Skin epidermis (tissue), 12 donors: ENCODE data around the gene RPL15.

Source experiments
- H3K27ac ChIP-seq, 21 experiments: fragments of 200-600 bp; sonication (generic) in 11 of 21; one replicate each; pipeline ENCODE4 v1.5.0; 2020; ENCODE audit warnings: mild to moderate bottlenecking in 3 of 21, inconsistent platforms in 2 of 21, moderate library complexity in 2 of 21
- H3K4me3 ChIP-seq, 7 experiments: fragments of 200-600 bp; sonication (generic) in 2 of 7; one replicate each; pipeline ENCODE4 v1.5.0; 2020; ENCODE audit warnings: inconsistent platforms in 2 of 7, mild to moderate bottlenecking in 2 of 7, moderate library complexity in 1 of 7

RPL15 gene

DNA sequence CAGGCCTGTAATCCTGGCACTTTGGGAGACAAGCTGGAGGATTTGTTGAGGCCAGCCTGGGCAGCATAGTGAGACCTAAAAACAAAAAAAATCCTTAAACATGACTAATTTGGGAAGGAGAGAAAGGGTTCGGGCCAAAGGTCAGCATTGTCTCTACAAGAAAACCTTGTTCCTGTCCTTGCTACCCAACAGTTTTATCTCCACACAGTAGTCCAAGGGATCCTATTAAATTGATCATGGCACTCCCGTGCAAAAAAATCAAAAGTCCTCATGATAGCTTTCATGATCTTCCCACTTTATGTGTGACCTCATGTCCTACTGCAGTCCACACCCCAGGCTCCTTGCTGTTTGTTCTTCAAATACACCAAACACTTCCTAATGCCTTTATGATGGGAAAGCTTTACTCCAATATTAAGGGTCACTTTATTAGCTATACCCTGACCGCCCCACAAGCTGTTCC, 4.2 kb downstream of the RPL15 start:
- Histone ChIP-seq H3K4me3 (no peak overlapping the region), H3K27ac (no peak overlapping the region)

DNA sequence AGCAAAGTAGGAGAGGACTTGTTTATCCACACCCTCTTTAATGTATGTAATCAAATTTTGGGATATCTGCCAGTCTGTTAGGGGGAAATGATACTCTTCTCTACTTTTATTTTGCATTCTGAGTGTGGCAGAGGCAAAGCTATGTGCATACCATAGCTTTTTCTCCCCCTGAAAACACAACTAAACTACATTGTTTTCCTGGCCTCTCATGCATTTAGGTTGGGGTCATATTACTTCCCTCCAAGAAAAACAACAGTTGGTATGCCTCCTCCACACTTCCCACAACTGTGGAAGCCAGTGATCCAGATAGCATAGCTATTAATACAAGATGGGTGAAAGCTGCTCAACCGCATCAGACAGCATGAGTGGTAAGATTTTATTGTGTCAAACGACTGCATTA, 6.9 kb downstream of the RPL15 start:
- Histone ChIP-seq H3K4me3 (no peak overlapping the region), H3K27ac (no peak overlapping the region)

DNA sequence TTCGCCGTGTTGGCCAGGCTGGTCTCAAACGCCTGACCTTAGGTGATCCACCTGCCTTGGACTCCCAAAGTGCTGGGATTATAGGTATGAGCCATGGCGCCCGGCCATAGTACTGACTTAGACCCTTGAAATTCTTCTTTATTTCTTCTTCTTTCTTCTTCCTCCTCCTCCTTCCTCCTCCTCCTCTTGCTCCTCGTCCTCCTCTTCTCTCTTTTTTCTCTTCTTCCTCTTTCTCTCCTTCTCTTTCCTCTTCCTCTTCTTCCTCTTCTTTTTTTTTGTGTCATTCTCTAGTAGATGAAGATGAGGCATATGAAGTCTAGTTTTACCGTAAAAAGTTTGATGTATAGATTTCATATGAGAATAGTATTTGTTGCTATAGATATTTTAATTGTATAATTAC, 9.3 kb downstream of the RPL15 start:
- no peak overlapping the region for H3K27ac ChIP-seq
- no peak overlapping the region for H3K4me3 ChIP-seq

DNA sequence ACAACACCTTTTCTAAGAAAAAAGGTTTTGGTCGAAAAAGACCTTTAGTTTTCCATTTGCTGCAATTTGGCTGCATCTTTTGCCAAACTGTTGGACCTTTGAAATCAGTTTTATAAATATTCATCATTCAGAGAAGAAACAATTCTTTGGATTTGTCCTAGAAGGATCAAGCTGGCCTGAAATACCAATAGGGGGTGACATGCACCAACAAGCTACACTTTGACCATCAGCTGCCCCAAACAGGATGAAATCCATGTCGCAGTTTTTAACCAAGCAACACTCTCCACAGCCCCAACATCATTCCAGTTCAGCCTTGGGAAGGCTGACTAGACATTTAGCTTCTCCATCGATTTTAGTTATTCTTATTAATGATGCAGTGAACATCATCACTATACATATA, 9.8 kb downstream of the RPL15 start:
- no peak overlapping the region for H3K4me3 ChIP-seq
- no peak overlapping the region for H3K27ac ChIP-seq

DNA sequence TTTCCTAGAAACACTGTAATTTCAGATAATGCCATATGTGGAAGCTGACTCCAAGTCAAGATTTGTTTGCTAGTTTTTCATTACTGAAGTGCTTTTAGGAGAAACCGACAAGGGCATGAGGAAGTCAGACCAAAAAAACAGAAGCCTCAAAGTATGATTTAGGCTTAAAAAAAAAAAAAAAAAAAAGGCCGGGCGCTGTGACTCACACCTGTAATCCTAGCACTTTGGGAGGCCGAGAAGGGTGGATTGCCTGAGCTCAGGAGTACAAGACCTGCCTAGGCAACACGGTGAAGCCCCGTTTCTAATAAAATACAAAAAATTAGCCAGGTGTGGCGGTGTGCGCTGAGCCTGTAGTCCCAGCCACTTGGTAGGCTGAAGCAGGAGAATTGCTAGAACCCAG, 11.6 kb downstream of the RPL15 start:
- H3K4me3 ChIP-seq: no peak overlapping the region
- no peak overlapping the region for H3K27ac ChIP-seq

DNA sequence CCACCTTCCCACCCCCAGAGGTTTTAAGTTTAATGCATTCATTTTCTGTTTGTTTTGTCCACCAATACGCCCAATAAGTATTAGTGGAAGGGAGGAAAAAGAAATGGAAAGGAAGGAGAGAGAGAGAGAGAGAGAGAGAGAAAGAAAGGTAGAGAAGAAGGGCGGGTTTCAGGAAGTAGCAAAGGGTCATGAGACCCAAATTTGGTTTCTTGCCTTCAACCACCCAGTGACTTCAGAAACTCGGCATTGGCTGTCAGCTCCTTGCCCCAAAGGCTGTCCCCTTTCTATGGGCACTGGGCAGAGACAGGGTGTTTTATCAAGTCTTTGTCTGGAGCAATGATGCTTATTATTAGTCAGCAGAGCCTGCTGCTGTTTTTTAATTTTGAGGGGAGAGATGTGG, 14.7 kb downstream of the RPL15 start:
- no peak overlapping the region for H3K4me3 ChIP-seq
- no peak overlapping the region for H3K27ac ChIP-seq

DNA sequence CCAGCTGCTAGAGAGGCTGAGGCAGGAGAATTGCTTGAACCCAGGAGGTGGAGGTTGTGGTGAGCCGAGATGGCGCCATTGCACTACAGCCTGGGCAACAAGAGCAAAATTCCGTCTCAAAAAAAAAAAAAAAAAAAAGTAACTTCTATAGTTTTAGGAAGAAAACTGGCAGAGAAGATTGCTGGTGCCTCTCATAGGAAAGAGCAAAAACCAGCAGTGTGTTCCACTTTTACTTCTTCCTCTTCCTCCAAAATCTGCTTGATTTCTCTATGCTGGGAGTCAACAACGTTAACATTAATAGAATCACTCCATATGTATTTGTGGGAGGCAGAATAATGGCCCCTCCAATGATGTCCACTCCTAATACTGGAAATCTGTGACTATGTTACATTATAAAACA, 15.6 kb downstream of the RPL15 start:
- H3K27ac ChIP-seq: no peak overlapping the region
- H3K4me3 ChIP-seq: no peak overlapping the region

DNA sequence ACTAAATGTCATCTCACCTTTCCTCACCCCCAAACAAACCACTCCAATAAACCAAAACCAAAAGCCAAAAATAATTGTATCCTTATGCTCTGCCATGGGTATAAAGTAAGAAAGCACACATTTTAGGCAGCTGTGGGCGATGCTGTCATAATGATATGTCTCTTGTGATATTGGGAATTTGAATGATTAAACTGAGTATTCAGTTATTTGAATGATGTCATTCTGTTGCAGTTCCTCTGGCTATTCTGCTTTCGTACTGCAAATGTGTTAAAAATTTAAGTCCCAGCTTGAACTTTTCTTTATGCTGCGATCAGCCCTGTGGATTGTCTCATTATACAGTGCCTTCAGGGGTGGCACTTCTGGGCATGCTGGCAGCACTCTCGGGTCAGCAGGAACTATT, 17.3 kb downstream of the RPL15 start:
- Histone ChIP-seq H3K4me3 (no peak overlapping the region), H3K27ac (no peak overlapping the region)

DNA sequence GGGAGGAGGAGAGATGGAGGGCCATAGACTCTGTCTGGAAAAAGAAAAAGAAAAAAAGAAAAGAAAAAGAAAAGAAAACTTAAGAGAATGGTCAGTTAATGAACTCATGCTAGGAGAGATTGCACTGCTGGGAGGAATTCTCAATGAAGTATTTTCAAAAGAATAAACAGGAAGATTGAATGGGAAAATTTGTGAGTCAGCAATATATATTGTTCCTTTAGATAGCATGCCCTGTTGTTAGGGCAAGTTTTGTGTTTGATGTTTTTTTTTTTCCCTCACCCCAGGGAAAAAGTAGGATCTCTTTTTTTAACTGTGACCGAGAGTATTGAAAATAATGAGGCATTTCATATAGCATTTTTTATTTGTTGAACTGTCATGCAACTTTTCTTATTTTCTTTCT, 20.4 kb downstream of the RPL15 start:
- H3K4me3 ChIP-seq: no peak overlapping the region
- H3K27ac ChIP-seq: no peak overlapping the region

DNA sequence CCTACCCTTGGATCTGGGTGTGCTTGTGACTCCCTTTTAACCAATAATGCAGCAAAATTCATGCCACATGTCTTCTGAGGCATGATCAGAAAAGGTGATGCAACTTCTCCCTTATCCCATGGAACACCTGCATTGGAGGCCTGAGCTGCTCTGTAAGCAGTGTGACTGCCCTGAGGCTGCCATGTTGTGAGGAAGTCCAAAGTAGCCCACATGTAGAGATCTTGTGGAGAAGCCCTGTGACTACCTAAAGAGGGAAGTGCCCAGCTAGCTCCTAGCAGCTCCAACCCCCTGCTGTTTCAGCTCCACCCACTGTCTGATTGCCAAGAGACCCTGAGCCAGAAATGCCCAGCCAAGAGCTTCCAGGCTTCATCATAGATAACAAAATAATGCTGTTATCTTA, 21.8 kb downstream of the RPL15 start:
- no peak overlapping the region for H3K27ac ChIP-seq
- H3K4me3 ChIP-seq: no peak overlapping the region

DNA sequence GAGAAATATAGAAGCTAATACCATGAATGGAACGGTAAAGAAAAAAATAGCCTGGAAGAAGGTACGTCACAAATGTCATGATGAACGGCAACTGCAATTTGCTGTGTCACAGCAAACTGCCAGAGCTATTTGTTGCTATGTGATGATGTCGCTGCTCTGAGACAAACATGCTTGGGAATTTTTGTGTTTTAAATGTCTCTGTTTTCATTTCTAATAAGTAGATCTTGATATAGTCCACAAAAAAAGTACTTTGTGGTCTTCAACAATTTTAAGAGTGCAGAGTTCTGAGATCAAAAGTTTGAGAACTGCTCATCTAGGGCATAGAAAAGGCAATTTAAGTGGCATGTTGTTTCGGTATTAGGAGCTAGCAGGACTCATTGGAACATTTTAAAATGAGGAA, 23.8 kb downstream of the RPL15 start:
- Histone ChIP-seq H3K4me3 (no peak overlapping the region), H3K27ac (no peak overlapping the region)

DNA sequence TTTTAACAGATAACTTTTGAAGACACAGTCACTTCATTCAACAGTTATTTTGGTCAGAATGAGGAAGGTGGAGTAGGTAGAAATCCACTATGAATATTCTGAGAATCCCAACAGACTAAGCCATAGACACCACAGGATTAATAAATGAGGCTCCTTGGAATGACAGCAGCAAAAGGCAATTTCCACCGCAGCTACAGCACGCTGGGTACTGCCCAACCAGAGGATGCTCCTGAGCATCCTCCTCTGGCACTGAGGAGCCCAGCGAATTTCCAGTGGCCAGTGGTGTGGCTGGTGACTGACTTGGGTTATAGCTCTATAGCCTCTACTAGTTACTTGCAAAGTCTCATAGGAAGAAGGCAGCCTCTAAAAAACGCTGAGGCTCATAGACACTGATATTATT, 24.5 kb downstream of the RPL15 start:
- no peak overlapping the region for H3K27ac ChIP-seq
- H3K4me3 ChIP-seq: no peak overlapping the region

DNA sequence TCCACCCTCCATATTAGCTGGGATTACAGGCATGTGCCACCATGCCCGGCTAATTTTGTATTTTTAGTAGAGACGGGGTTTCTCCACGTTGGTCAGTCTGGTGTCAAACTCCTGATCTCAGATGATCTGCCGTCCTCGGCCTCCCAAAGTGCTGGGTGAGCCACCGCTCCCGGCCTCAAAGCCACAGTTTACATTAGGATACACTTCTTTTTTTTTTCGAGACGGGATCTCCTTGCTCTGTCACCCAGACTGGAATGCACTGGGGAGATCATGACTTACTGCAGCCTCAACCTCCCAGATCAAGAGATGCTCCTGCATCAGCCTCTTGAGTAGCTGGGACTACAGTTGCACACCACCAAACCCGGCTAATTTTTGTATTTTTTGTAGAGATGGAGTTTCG, 25.6 kb downstream of the RPL15 start:
- H3K27ac ChIP-seq: no peak overlapping the region
- H3K4me3 ChIP-seq: no peak overlapping the region

DNA sequence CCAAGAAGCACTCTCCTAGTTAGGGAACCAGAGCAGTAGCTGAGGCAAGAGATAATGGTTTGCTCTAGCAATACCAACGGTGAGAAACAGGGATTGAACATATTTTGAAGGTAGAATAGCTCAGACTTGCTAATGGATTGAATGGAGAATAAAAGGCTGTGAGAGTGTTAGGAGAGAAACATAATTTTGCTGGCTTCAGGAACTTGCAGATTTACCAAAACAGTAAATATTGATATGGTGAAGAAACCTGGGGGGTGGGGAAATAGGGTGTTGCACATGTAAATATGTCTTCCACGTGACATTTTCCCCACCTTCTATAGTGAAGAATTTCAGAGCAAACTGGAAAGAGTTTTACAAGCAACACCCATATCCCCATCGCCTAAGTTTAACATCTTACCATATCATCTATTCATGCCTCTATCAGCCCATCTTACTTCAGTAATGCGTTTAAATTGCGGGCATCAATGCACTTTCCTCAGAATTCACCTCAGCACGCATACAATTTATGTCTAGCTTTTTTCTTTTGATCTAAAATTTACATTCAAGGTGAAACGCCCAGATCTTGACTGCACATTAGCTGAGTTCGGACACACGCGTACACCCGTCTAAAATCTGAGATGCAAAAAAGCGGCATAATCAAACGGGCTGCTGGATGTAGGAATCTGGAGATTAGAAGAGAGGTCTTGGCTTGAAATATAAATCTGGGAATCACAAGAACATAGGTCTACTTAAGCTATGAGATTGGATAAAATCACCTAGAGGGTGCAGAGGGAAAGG, 27.3 kb downstream of the RPL15 start:
- Histone ChIP-seq H3K27ac (peak overlapping the region in 17 of 21 experiments; percentile 57 to 100 (median 95)), H3K4me3 (peak overlapping the region; percentile 61 to 100 (median 88))

DNA sequence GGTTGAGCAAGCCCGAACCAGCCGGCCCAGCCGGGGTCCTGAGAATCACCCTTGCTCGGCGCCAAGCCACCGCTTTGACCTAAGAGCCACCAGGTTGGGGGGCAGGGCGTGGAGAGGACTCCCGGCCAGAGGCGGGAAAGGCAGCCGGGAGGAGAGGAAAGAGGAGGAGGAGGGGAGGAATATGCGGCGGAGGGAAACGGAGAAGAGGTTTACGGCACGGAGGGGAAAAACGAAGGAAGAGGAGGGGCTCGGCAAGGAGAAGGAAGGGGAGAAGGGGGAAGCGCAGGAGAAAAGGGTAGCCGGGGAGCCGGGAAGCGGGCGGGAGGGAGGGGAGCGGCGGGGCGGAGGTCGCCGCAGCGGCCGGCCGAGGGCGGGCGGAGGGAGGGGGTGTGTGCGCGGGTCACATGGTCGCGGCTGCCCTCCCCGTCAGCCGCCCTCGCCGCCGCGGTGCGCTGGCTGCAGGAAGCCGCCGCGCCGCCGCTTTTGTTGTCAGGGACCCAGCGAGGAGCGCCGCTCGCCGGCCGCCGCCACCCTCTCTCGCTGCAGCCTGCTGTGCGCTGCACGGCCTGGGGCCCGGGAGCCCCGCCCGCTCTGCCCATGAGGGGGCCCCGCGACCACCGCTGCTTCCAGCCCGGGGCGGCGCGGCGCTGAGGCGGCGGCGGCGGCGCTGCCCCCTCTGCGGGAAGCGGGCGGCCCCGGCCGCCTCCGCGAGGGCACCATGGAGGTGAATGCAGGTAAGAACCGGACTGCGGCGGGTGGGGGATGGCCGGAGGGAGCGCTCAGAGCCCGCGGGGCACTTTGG, 28.1 kb downstream of the RPL15 start, which contains the start of gene NR1D2:
Gene NR1D2 (plus strand): TSS at position 426 of the 802 bp plus-strand sequence. CDS start 293 bp downstream, at position 719.
- Histone ChIP-seq H3K27ac (peak within 1 kb of the TSS; percentile 79 to 100 (median 95)), H3K4me3 (peak within 1 kb of the TSS; percentile 61 to 100 (median 88))

DNA sequence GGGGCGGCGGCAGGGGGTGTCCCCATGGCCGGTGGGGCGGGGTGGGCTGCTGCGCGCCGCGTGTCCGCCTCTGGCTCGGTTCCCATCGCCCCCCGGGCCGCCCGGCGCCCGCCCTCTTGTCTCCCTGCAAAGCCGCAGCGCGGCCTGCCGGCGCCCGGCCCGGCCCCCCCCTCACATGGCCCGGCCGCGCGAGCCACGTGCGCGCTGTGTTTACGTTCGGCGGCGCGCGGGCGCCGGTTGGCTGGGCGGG, 28.7 kb downstream of the RPL15 start:
- H3K4me3 ChIP-seq: peak overlapping the region; percentile 61 to 100 (median 88)

DNA sequence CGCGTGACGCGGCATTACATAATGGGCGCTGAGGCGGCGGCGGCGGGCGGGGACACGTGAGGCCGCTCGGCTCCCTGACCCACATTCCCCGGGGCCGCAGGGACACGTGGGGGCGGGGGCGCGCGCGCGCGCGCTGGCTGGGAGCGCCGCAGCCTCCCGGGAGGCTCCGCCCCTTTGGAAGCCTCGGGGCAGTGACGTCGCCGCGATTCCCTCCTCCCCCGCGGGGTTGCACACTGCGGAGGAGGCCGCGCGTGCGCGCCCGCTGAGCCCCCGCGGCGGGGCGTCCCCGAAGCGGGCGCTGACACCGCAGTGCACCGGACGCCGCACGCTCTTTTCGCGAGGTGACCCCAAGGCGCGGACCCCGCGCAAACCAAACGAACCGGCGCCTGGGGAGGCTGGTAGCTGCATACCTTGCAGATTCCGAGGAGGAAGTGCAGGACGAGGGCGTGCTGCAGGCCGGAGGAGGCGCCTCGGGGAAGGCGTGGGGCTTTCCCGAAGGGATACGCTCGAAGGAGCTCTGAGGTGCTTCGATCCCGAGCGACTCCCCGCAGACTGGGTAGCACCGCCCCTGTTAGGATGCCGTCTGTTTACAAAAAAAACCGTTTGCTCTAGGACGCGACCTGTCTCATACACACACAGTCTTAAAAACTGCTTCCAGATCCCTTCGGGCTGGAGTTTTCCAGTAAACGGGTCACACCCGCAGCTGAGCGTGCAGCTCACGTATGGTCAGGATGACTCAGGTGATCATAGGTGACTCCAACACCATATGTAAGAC, 29.2 kb downstream of the RPL15 start:
- Histone ChIP-seq H3K4me3 (peak overlapping the region; percentile 61 to 100 (median 88)), H3K27ac (peak overlapping the region in 20 of 21 experiments; percentile 45 to 100 (median 94))

More for the DNA sequence above, 28.7 kb downstream of the RPL15 start:
- H3K27ac ChIP-seq: peak overlapping the region; percentile 79 to 100 (median 95)

DNA sequence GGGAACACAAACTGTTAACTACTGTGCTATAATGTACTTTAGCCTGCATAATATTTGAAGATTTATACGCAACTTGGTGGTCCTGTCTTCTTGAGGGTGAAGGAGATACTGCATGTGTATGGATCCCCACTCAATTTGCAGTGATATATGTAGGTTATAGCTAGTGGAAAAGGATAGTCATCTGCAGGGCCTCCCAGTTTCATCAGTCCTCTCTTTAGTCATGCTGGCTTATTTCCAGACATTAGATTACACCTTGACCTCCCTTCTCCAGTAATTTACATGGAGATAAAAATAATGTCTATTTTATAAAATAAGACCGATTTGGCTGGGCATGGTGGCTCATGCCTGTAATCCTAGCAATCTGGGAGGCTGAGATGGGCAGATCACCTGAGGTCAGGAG, 31.8 kb downstream of the RPL15 start:
- no peak overlapping the region for H3K4me3 ChIP-seq
- H3K27ac ChIP-seq: no peak overlapping the region

DNA sequence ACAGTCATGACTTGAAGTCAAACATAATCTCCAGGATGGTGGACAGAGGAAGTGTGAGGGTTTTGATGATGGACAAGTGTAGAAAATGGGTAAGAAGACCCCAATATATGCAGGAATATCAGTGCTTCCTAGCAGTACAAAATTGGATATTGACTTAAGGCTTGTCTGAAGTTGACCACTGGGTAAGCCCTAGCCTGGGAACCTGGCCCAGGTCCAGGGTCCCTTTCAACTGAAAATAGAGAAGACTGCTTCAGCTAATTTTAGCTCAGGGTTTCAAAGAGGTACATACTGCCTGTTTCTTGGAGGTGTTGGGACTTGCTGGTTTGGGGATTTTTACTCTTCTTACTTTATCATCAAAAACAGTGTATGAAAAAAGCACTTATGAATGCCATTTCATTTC, 32.9 kb downstream of the RPL15 start:
- H3K4me3 ChIP-seq: no peak overlapping the region
- H3K27ac ChIP-seq: peak overlapping the region in 3 of 21 experiments; percentile 1 to 17 (median 12)

DNA sequence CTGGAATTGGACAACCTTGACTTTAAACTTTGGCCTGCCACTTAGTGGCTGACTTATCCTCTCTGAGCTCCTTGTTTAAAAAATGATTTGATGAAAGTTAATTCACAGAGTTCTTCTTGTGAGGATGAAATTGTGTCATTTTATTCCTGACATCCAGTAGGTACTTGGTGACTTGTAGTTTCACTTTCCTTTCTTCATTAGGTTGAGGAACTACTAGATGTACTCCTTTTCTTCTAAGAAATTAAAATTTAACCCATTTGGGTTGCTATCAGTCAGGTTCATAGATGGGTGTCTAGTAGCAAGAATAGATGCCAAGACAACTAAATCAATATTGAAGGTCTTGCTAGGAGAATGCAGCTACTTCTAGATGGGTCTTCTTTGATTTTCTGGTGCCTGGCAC, 33.4 kb downstream of the RPL15 start:
- Histone ChIP-seq H3K4me3 (no peak overlapping the region), H3K27ac (peak overlapping the region in 1 of 21 experiments; percentile 1)
